Measurements from ENCODE around the gene PTPRD.

The PTPRD gene

DNA sequence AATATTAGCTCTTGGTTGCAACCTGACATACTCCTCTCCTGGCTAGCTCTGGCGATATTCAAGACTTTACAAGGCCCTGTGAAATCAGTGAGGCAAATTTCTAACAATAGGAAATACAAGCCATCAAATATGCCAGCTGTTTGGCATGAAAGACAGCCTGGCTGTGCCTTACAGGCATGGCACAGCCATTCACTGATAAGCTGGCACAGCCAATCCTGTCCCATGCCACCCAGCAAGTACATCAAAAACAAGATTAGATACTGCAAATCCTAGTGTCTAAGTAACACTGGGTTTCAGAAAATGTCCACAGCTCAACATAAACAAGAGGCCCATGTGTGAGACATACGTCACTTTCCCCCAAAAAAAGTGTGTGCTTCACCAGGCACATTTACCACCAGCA lies 1767.4 kb downstream of the PTPRD start:
- no peak for DNase-seq

GRCh38 chr9:8844549-8844948 lies 1768.3 kb downstream of the PTPRD start:
- no peak for DNase-seq

DNA sequence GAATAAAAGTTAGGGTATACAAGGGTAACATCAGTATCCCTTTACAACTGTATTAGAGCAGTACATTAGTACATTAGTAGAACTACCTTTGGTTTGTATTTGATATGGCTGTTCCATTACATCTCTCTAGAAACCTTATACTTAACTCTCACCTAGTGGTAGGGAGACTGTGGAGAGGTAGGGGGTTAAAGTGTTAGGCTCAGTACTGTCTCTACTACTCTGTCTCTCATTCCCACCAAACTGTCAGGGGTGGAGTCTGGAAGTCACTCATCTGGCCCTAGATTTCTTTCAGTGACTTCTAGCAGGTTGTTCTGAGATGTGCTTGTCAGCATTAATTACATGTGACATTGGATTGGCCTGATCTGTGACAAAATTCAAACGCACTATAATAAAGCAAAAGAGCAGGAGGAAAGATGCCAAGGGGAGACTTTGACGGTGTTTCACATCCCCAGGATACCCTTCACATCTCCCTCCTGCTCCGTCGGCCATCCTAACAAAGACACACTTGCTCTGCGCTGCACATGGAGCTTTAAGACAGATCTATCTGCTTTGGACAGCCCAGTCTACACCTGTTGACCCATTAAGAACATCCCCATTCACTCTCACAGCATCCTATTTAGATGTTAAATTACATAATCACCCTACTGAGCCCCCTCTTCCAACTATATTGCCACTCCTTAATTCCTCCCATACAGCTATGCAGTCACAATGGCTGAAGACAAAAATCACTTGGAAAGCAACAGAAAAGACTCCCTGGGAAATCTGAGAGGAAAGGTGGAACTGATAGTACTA lies 1770.2 kb downstream of the PTPRD start:
- DNase-seq = no peak

GRCh38 chr9:8838136-8838535 lies 1774.7 kb downstream of the PTPRD start:
- no peak for DNase-seq

DNA sequence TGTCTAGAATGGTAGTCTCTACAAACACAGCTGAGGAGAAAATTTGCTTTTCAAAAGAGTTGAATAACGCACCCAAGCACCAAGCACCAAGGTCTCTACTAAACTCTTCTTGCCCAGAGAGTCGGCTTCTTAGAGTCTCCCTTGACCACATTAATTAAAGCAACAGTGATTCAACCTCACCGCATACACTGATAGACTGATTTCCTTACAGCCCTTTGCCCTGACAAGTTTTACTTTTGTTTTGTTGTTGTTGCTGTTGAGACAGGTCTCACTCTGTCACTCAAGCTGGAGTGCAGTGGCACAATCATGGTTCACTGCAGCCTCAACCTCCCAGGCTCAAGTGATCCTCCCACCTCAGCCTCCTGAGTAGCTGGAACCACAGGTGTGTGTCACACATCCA lies 1777.5 kb downstream of the PTPRD start:
- no peak for DNase-seq

GRCh38 chr9:8832955-8833354 lies 1779.8 kb downstream of the PTPRD start:
- no peak for DNase-seq

DNA sequence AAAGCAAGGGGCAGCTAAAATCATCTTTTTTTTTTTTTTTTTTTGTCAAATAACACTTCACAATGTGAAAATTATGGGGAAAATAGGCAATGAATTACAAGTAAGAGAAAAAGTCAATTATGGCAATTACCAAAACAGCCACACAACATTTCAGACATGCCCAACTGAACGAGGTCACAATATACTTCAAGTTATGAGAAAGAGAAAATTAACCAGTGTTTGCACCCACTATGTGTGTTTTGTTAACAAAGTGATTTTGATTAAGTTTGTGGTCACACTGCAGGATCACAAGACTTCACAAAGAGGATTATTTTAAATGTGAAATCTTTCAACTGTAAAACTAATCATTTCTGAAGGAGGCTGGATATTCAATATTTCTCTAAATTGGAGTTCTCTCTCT lies 1780.4 kb downstream of the PTPRD start:
- DNase-seq = no peak

DNA sequence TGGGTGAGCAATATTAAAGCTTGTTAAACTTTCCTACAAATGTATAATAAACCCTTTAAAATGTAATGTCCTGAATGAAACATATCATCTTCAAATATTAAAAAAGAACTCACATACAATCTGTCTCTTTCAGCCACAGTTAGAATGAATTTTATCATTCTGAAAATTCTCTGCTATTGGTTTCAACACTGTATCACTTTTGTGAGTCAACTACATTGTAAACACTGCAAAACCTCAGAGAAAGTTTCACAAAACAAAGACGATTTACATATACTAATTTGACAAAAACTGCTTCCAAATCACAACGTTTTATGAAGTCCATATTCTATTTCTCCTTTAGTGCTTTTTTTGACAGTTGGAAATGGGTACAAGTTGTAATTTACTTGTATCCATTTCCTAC lies 1781.2 kb downstream of the PTPRD start:
- no peak for DNase-seq

GRCh38 chr9:8826281-8826680 lies 1786.5 kb downstream of the PTPRD start:
- DNase-seq = no peak

DNA sequence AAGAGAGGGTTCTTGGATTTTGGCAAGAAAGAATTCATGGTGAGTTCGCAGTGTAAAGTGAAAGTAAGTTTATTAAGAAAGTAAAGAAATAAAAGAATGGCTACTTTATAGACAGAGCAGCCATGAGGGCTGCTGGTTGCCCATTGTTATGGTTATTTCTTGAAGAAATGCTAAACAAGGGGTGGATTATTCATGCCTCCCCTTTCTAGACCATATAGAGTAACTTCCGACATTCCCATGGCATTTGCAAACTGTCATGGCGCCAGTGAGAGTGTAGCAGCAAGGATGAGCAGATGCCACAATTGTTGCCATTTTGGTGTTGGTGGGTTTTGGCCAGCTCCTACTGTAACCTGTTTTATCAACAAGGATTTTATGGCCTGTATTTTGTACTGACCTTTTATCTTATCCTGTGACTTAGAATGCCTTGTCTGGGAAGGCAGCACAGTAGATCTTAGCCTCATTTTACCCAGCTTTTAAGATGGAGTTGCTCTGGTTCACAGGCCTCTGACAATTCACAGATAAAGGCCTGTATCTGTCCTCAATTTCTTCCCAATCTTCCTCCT lies 1787.1 kb downstream of the PTPRD start:
- DNase-seq = no peak

DNA sequence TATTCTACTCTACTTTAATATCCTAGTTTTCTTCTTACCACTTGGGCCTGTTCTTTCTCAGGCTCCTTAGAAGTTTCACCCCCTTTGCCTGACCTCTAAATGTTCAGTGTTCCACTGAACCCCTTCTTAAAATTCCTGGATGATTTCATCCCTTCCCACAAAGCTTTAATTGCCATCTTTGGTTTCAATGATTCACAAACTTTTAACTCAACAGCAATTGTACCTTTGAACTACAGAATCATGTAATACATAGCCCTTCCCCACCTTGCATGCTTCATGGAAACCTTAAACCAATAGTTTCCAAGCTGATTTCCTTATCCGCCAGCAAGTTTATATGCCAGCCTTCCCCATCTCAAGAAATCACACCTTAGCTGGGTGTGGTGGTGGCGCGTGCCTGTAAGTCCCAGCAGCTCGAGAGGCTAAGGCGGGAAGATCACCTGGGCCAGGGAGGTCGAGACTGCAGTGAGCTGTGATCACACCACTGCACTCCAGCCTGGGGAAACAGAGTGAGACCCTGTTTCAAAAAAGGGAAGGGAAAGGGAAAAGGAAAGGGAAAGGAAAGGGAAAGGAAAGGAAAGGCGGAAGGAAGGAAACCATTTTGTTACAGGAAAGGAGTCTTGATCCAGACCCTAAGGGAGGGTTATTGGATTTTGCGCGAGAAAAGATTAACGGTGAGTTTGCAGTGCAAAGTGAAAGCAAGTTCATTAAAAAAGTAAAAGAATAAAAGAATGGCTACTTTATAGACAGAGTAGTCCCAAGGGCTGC lies 1789.5 kb downstream of the PTPRD start:
- no peak for DNase-seq

- no peak for DNase-seq
Observed at GRCh38 chr9:8822667-8823025, 1790.2 kb downstream of the PTPRD start.

DNA sequence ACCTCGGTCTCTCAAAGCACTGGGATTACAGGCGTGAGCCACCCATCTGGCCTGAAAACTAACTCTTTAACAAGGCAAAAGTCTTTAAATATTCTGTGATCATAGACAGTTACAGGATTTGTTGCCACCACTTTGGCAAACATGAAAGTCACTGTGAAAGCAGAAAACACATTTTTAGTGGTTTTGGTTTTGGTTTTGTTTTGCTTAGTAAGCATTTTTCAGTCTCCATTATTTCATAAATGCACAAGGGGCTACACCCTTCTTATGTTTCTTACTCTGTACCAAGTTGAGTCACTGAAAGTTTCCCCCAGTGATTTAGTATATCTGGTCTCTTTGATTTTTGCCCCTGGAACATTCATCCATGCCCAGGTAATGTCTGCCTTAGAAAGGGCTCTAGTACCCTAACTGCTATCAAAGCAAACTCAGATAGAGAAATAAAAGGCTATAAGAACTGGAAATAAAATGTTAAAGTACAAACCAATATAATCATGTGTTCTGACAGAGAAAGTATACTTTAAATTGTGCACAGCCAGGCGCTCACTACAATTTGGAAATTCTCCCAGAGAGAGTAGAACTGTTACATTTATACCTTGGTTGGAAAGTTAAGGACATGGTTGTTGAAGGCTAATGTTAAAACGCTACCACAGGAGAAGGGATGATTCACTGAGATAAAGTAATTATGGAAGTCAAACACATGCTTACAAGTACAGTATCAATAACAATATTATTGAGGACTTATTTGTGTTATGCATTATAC lies 1790.7 kb downstream of the PTPRD start:
- no peak for DNase-seq

GRCh38 chr9:8817335-8817734 lies 1795.5 kb downstream of the PTPRD start:
- no peak for DNase-seq

GRCh38 chr9:8816361-8816760 lies 1796.4 kb downstream of the PTPRD start:
- DNase-seq = peak; percentile 82

GRCh38 chr9:8815931-8816330 lies 1796.9 kb downstream of the PTPRD start:
- peak; percentile 66 for DNase-seq

- no peak for DNase-seq
Observed at GRCh38 chr9:8815219-8815618, 1797.6 kb downstream of the PTPRD start.

GRCh38 chr9:8812888-8813287 lies 1799.9 kb downstream of the PTPRD start:
- no peak for DNase-seq

DNA sequence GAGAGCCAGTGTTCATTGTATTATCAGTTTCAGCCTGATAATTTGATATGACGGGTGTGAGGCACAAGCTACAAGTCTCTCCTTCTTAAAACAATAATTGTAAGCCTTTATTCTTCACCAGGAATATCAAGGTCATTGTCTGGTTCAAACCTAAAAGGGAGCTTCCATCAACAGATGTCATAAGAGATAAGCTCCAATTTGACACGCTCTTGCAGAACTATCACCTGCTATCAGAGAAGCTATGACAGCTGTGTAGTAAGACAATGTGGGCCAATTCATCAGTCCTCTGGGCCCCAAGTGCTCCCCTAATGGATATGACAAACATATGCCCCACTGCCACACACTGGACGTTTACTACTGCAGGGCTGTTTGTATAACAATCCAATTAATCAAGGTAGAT lies 1803.1 kb downstream of the PTPRD start:
- DNase-seq = no peak

DNA sequence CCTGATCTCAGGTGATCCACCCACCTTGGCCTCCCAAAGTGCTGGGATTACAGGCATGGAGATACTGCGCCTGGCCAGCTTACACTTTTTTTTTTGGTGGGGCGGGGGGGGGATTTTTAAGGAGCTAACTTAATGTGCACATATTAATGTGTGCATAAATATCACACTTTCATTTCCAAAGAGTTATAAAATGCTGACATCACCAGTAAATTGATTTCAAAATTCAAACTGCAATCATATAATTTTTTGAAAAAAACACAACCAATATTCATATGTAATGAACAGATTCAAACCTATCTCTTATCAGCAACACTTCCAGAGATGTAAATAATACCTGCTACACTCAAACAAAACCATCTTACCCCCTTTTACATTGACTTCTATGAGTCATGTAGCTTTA lies 1806.7 kb downstream of the PTPRD start:
- DNase-seq = no peak

GRCh38 chr9:8804613-8805012 lies 1808.2 kb downstream of the PTPRD start:
- no peak for DNase-seq

- DNase-seq = no peak
Observed at GRCh38 chr9:8802242-8802641, 1810.6 kb downstream of the PTPRD start.

DNA sequence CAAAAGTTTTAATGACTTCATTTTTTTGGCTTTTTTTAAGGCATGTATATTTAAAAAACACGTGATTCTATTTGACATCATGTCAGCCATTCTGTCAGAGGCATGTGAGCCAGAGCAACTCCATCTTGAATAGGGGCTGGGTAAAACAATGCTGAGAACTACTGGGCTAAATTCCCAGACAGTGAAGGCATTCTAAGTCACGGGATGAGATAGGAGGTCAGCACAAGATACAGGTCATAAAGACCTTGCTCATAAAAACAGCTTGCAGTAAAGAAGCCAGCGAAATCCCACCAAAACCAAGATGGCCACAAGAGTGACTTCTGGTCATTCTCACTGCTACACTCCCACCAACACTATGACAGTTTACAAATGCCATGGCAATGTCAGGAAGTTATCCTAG lies 1812.6 kb downstream of the PTPRD start:
- no peak for DNase-seq

DNA sequence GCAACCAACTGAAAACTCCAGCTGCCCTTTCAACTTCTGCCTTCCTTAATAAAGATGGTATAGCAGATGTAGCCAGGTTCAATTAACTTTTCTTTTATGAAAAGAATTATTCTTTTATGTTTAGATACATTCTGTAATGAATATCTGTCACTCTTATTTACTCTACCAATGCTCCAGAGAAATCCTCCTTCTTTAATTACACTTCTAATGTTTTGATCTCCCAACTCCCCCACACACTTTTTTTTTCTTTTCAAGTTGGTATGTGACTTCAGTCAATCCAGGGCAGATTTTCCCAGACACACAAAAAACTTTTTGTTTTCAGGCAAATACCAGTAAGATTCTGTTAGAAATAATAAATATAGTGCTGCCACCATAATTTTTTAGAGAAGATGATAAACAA lies 1813.2 kb downstream of the PTPRD start:
- DNase-seq = no peak
